Spinal cord (tissue), 10 donors: ENCODE data around the gene GRM7. TPM values are rescaled to one million over a fixed set of nuclear protein-coding genes. Genes with fewer than 3 reads are reported as not detected.
A peak's percentile ranks its signal among the peaks of the same experiment; 100 is the strongest.

ENCODE experiments used
- DNase-seq, 6 donors: peaks; one replicate each; pipeline versions ENCODE4 v3.0.0 to v3.0.0-alpha.2; 2013 to 2015; ENCODE audit warnings: low spot score in 6 of 6, low read depth in 4 of 6
- H3K27ac ChIP-seq: one replicate; pipeline ENCODE4 v1.5.1; 2013; ENCODE audit warnings: low read depth, low read length, control low read depth
- H3K27me3 ChIP-seq: one replicate; pipeline ENCODE4 v1.6.1; 2013; ENCODE audit warnings: low read length; ENCODE audit not compliant: control insufficient read depth, insufficient read depth
- H3K36me3 ChIP-seq: one replicate; pipeline ENCODE4 v1.6.1; 2013; ENCODE audit warnings: low read length; ENCODE audit not compliant: control insufficient read depth, insufficient read depth
- H3K4me1 ChIP-seq: one replicate; pipeline ENCODE4 v1.6.1; 2013; ENCODE audit warnings: low read length; ENCODE audit not compliant: control insufficient read depth, insufficient read depth
- H3K4me3 ChIP-seq: one replicate; pipeline ENCODE4 v1.5.1; 2013; ENCODE audit warnings: low read depth, low read length, control low read depth
- H3K9me3 ChIP-seq: one replicate; pipeline ENCODE4 v1.6.1; 2013; ENCODE audit warnings: low read length; ENCODE audit not compliant: control insufficient read depth, insufficient read depth
- WGBS: methylation state at CpG from one replicate; pipeline ENCODE4 v1.1.5; 2013; ENCODE audit warnings: missing lambda C conversion rate; ENCODE audit not compliant: insufficient coverage; 5-methylcytosine and 5-hydroxymethylcytosine counted together
- polyA plus RNA-seq, 2 donors: library from polyadenylated mRNA; unstranded; fragments of 120-200 nt; gene quantifications; one replicate each; pipeline ENCODE4 v1.2.1, GENCODE V29; 2013; ENCODE audit not compliant: insufficient read length in 2 of 2
- total RNA-seq, 2 donors: library from RNA; depleted of rRNA in 1 of 2; stranded (reverse); fragments of 120-200 nt in 1 of 2; fragments of >200 nt in 1 of 2; gene quantifications; one replicate each; pipeline versions ENCODE4 v1.2.3 to v1.2.4, GENCODE V29; 2013 to 2014
- donor health status: healthy.

Gene GRM7
- total and polyA plus RNA-seq, 4 donors: 9.6 to 37.0 (median 30.3) TPM

- WGBS: 50% methylated on average over 1 of the region's 2 CpGs
- Histone ChIP-seq H3K4me3 (no peak overlapping the region), H3K36me3 (no peaks in the 10 kb centered on the region), H3K27me3 (no peaks in the 10 kb centered on the region), H3K27ac (no peak overlapping the region), H3K9me3 (no peaks in the 10 kb centered on the region), H3K4me1 (no peaks in the 10 kb centered on the region)
- DNase-seq: no peak
These were observed 225.5 kb downstream of the GRM7 start for GRCh38 chr3:7086417-7086816.

GRCh38 chr3:7095116-7095515 is 234.2 kb downstream of the GRM7 start:
- Histone ChIP-seq H3K27me3 (no peaks in the 10 kb centered on the region), H3K9me3 (no peaks in the 10 kb centered on the region), H3K27ac (no peak overlapping the region), H3K4me3 (no peak overlapping the region), H3K4me1 (no peaks in the 10 kb centered on the region), H3K36me3 (no peaks in the 10 kb centered on the region)
- WGBS: no CpG with 5 or more reads among the region's 1 CpG
- DNase-seq: peak in 2 of 6 donors; percentile 10 to 67

DNA sequence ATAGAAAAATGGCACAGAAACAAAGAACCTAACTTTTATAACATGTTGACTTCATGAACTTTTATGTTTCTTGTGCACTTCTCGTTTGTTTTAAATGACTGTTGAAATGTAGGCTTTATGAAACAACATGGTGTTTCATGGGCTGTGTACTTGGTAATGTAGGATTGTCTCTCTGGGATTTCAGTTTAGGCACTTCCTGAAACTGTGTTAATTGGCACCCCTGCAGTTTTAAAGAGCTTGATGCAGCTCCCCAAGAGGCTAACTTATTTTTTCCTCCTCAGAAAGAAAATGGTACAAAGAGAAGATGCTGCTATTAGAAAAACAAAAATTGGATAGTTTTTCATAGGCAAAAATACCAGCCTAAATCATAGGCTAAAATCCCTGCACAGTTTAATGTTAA is 239.2 kb downstream of the GRM7 start:
- peak in 2 of 6 donors; percentile 28 to 84 for DNase-seq
- Histone ChIP-seq H3K27me3 (no peaks in the 10 kb centered on the region), H3K27ac (no peak overlapping the region), H3K4me3 (no peak overlapping the region), H3K4me1 (no peaks in the 10 kb centered on the region), H3K9me3 (peaks cover 8% of the 10 kb centered on the region), H3K36me3 (no peaks in the 10 kb centered on the region)
- WGBS: 20% methylated on average over 1 of the region's 1 CpG

DNA sequence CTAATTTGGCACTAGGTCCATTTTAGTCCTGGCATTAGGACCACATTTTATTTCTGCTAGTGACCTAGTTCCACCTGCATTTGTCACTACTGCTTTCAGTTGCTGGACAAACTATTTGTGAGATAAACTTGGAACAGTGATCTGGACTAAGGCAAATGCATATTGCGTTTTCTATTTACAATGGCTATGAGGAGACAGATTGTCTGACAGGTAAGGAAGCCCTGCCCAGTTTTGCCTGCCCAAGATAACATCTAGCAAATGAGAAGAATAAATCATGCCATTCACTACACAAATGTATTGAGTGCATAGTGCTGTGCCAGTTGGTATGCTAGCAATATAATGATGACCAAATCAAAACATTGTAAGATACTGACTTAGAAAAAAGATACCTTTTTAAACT is 245.7 kb downstream of the GRM7 start:
- Histone ChIP-seq H3K27me3 (no peaks in the 10 kb centered on the region), H3K9me3 (peaks cover 8% of the 10 kb centered on the region), H3K4me3 (no peak overlapping the region), H3K4me1 (no peaks in the 10 kb centered on the region), H3K36me3 (no peaks in the 10 kb centered on the region), H3K27ac (no peak overlapping the region)
- no peak for DNase-seq
- WGBS: no CpG with 5 or more reads among the region's 1 CpG

GRCh38 chr3:7112523-7113056 is 251.7 kb downstream of the GRM7 start:
- H3K36me3 ChIP-seq: no peaks in the 10 kb centered on the region
- H3K27ac ChIP-seq: no peak overlapping the region
- no peaks in the 10 kb centered on the region for H3K4me1 ChIP-seq
- H3K4me3 ChIP-seq: no peak overlapping the region
- H3K27me3 ChIP-seq: no peaks in the 10 kb centered on the region
- 57% methylated on average over 1 of the region's 1 CpG for WGBS
- DNase-seq: no peak
- no peaks in the 10 kb centered on the region for H3K9me3 ChIP-seq

DNA sequence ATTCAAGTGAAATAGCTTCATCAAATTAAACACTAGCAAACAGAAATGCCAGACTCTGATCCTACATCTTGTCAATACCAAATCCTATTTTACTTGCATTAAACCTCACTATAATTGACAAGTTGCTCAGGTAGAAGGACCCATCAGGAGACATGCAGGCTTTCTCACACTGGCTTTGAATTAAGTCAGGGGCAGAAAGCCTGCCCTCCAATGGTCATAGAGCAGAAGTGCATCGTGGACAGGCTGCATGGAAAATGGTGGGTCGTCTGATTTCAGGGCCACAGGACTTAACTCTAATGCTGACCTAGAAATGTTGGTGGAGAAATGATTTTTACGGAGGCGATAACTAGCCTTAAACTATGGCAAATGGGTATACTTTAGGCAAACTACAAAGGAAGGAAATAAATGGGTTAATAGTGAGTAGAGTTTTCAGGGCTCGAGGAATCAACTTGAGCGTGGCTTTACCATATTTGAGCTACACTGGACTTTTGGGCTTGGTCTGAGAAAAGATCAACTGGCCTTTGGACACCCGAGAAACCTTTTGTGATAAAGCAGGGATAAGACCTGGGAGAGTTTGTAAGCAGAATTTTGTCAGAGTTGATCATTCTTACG is 283.9 kb downstream of the GRM7 start:
- H3K27me3 ChIP-seq: no peaks in the 10 kb centered on the region
- H3K9me3 ChIP-seq: no peaks in the 10 kb centered on the region
- 75% methylated on average over 6 of the region's 8 CpGs for WGBS
- no peak overlapping the region for H3K4me3 ChIP-seq
- no peaks in the 10 kb centered on the region for H3K36me3 ChIP-seq
- no peak for DNase-seq
- no peak overlapping the region for H3K27ac ChIP-seq
- no peaks in the 10 kb centered on the region for H3K4me1 ChIP-seq

- no peaks in the 10 kb centered on the region for H3K4me1 ChIP-seq
- 93% methylated on average over 3 of the region's 5 CpGs for WGBS
- no peak for DNase-seq
- H3K27me3 ChIP-seq: no peaks in the 10 kb centered on the region
- no peaks in the 10 kb centered on the region for H3K9me3 ChIP-seq
- H3K36me3 ChIP-seq: no peaks in the 10 kb centered on the region
- no peak overlapping the region for H3K27ac ChIP-seq
- no peak overlapping the region for H3K4me3 ChIP-seq
These were observed 285.6 kb downstream of the GRM7 start for GRCh38 chr3:7146529-7146928.

DNA sequence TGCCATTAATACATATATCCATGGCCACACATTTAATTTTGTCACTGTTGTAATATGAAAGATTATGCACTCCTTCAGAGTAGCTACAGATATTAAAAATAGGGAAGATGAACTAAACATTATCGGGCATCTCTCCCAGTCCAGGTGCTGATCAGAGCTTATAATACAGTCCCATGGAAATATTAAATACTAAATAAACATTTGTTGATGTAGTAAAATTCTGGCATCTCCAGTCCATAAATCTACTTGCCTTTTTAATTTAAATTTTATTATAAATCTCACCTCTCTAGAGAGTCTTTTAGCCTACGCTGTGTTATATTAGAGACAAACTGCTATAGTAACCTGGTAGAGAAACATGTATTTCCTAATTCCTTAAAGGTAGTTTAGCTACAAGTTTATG is 297.6 kb downstream of the GRM7 start:
- H3K9me3 ChIP-seq: no peaks in the 10 kb centered on the region
- no peaks in the 10 kb centered on the region for H3K36me3 ChIP-seq
- H3K4me3 ChIP-seq: no peak overlapping the region
- no peak overlapping the region for H3K27ac ChIP-seq
- peak in 1 of 6 donors; percentile 50 for DNase-seq
- H3K27me3 ChIP-seq: no peaks in the 10 kb centered on the region
- no CpG with 5 or more reads among the region's 2 CpGs for WGBS
- H3K4me1 ChIP-seq: no peaks in the 10 kb centered on the region

GRCh38 chr3:7160689-7161088 is 299.8 kb downstream of the GRM7 start:
- no peak overlapping the region for H3K4me3 ChIP-seq
- H3K27me3 ChIP-seq: no peaks in the 10 kb centered on the region
- H3K4me1 ChIP-seq: no peaks in the 10 kb centered on the region
- no peaks in the 10 kb centered on the region for H3K36me3 ChIP-seq
- H3K27ac ChIP-seq: no peak overlapping the region
- WGBS: no CpG with 5 or more reads among the region's 2 CpGs
- no peaks in the 10 kb centered on the region for H3K9me3 ChIP-seq
- no peak for DNase-seq

- 76% methylated on average over 2 of the region's 4 CpGs for WGBS
- DNase-seq: peak in 3 of 6 donors; percentile 15 to 86 (median 75)
- H3K4me3 ChIP-seq: no peak overlapping the region
- H3K27ac ChIP-seq: no peak overlapping the region
- no peaks in the 10 kb centered on the region for H3K36me3 ChIP-seq
- no peaks in the 10 kb centered on the region for H3K9me3 ChIP-seq
- no peaks in the 10 kb centered on the region for H3K4me1 ChIP-seq
- no peaks in the 10 kb centered on the region for H3K27me3 ChIP-seq
These were observed 305.5 kb downstream of the GRM7 start for GRCh38 chr3:7166460-7166859.
